GM12874 (cell line): ENCODE results near the gene CHPF2.

ENCODE experiments used
- CTCF ChIP-seq: IDR thresholded peaks from 2 replicates; pipeline ENCODE4 v1.5.1; 2011; ENCODE audit warnings: low read depth, mild to moderate bottlenecking, control low read depth, low read length, moderate library complexity; ENCODE audit not compliant: insufficient read depth

CHPF2 gene

GRCh38 chr7:151237244-151238189, 5.2 kb downstream of the CHPF2 start:
- TF ChIP-seq CTCF, result no peak

GRCh38 chr7:151238190-151238810, 6.0 kb downstream of the CHPF2 start:
- no peak for TF ChIP-seq CTCF

- TF ChIP-seq CTCF, result no peak
These were observed 6.9 kb downstream of the CHPF2 start for GRCh38 chr7:151238924-151239836.

- TF ChIP-seq CTCF, result no peak
These were observed 7.7 kb downstream of the CHPF2 start for GRCh38 chr7:151239837-151240459.

GRCh38 chr7:151240536-151240935, 8.3 kb downstream of the CHPF2 start:
- no peak for TF ChIP-seq CTCF

- no peak for TF ChIP-seq CTCF
These were observed 8.9 kb downstream of the CHPF2 start for GRCh38 chr7:151240942-151241754.
